Lower leg skin (tissue), 4 donors: Measurements from ENCODE around the gene PDE1C. TPM values are rescaled to one million over a fixed set of nuclear protein-coding genes. Genes with fewer than 3 reads are reported as not detected.
"Not testable (repeated sequence)": the region's sequence is repeated elsewhere in the genome, so short reads cannot be mapped to it uniquely, and the experiment has no call there.

ENCODE experiments used
- DNase-seq, 2 donors: peaks; one replicate each; pipeline ENCODE4 v3.0.0-alpha.2; 2019; ENCODE audit warnings: low spot score in 2 of 2
- H3K4me3 ChIP-seq: fragments of 200-600 bp; sonication (generic); 2 replicates; pipeline ENCODE4 v1.5.1; 2017; ENCODE audit warnings: mild to moderate bottlenecking, low read depth; ENCODE audit not compliant: poor library complexity, severe bottlenecking
- POLR2A ChIP-seq, 2 donors: fragments of 450-650 bp; IDR thresholded peaks; one replicate each; pipeline ENCODE4 v1.6.1; 2016 to 2017; ENCODE audit warnings: antibody characterized with exemption in 2 of 2, mild to moderate bottlenecking in 1 of 2, moderate library complexity in 1 of 2
- WGBS, 2 donors: methylation state at CpG; one replicate each; pipeline ENCODE4 v1.1.5; 2018; 5-methylcytosine and 5-hydroxymethylcytosine counted together
- intact Hi-C: fragments of 100-400 bp; cut with DNase I; formaldehyde crosslinking; loops from one replicate; pipeline ENCODE4 v1.15.0; 2023; ENCODE audit warnings: low total_unique reads
- total RNA-seq, 4 donors: library from RNA; depleted of rRNA; stranded (reverse); fragments of >200 nt; gene quantifications; one replicate each; pipeline ENCODE4 v1.1.0, GENCODE V29; 2016
- TF ChIP-seq, protein P1 (sequence below), 3 donors: fragments of 450-650 bp; IDR thresholded peaks; one replicate each; pipeline ENCODE4 v1.5.1; 2016; ENCODE audit warnings: antibody characterized with exemption in 3 of 3, mild to moderate bottlenecking in 3 of 3, moderate library complexity in 2 of 3

The PDE1C gene
- total RNA-seq, 4 donors from 2014 or later, result 0.53 to 3.5 (median 3.0) TPM

DNA sequence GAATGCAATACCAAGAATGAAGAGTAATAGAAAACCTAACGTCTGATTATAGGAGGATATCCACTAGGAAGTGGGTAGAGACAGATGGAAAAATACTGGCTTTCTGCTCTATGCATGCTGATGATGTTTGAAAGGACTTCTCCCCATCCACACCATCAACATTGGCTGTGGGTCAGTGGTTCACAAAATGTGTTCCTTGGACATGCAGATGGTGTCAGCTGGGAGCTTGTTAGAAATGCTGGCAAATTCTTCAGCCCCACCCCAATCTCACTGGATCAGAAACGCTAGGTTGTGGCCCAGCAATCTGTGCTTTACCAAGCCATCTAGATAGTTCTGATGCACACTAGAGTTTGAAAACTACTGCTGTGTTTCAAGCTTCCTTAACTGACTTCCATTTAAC lies 219.1 kb downstream of the PDE1C start:
- TF ChIP-seq, protein P1, sequence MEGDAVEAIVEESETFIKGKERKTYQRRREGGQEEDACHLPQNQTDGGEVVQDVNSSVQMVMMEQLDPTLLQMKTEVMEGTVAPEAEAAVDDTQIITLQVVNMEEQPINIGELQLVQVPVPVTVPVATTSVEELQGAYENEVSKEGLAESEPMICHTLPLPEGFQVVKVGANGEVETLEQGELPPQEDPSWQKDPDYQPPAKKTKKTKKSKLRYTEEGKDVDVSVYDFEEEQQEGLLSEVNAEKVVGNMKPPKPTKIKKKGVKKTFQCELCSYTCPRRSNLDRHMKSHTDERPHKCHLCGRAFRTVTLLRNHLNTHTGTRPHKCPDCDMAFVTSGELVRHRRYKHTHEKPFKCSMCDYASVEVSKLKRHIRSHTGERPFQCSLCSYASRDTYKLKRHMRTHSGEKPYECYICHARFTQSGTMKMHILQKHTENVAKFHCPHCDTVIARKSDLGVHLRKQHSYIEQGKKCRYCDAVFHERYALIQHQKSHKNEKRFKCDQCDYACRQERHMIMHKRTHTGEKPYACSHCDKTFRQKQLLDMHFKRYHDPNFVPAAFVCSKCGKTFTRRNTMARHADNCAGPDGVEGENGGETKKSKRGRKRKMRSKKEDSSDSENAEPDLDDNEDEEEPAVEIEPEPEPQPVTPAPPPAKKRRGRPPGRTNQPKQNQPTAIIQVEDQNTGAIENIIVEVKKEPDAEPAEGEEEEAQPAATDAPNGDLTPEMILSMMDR (IDR thresholded peaks at IDR 0.05), result no peak
- no peak for TF ChIP-seq POLR2A (IDR thresholded peaks at IDR 0.05)
- no peak for DNase-seq
- H3K4me3 ChIP-seq, result no peak overlapping the region
- intact Hi-C loops, result no loop called here
- WGBS, 2 donors, result 64 to 74% methylated on average over 2 of the region's 2 CpGs

DNA sequence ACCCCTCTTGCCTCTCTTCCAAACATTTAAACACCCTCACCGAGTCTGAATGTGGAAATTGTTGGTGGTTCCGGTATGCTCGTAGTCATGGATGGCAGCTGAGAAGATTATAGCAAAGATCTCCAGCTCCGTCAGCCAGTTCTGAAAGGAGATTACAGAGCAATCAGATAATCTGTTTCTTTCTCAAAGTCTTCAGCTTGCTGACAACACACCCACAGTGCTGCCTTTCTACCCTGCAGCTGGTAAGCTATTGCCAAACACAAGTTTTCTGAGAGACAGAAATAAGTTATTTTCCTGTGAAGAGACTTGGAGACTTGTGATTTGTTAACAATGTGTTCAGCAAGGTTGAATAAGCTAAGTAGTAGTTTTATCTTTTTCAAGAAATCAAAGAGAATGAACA lies 219.6 kb downstream of the PDE1C start:
- no peak overlapping the region for H3K4me3 ChIP-seq
- intact Hi-C loops, result no loop called here
- no peak for TF ChIP-seq POLR2A (IDR thresholded peaks at IDR 0.05)
- TF ChIP-seq, protein P1 (IDR thresholded peaks at IDR 0.05), result no peak
- WGBS, 2 donors, result 83 to 90% methylated on average over 4 of the region's 4 CpGs
- no peak for DNase-seq

DNA sequence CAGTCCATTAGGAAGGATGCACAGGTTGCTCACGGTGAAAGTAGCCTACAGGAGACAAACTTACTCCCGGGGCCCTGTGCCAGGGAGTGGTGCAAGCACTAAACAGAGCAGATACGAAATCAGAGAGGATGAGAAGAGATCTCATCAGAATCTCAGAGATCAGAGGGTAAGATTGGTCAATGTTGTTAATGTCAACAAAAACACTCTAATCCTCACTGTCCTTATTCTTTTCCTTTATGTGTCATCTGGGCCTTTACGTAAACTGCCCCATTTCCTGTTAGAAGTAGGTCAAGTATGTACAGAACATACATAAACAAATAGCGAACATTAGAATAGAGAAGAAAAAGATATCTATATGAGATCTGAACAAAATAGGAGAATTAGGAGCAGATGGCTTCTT lies 220.1 kb downstream of the PDE1C start:
- no peak for DNase-seq
- WGBS, 2 donors, result 81 to 88% methylated on average over 5 of the region's 5 CpGs
- intact Hi-C loops, result no loop called here
- TF ChIP-seq POLR2A (IDR thresholded peaks at IDR 0.05), result no peak
- TF ChIP-seq, protein P1 (IDR thresholded peaks at IDR 0.05), result no peak
- no peak overlapping the region for H3K4me3 ChIP-seq

DNA sequence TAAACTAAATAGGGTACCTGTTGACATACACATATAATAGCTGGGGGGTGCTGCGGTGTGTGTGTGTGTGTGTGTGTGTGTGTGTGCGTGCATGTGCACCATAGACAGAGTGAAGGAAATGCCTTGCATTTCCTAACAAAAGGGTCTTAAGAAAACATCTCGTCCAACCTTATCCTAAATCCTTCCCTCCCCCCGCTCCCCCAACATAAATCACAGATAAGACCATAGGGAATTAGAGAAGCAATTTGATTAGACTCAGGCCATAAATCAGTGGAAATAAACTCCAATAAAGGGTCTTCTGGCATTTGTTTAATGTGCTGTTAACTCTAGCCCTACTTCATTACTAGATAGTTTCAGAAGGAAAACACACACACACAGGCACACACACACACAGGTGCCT lies 234.7 kb downstream of the PDE1C start:
- WGBS, 2 donors, result 61 to 66% methylated on average over 4 of the region's 4 CpGs
- intact Hi-C loops, result no loop called here
- no peak for TF ChIP-seq POLR2A (IDR thresholded peaks at IDR 0.05)
- TF ChIP-seq, protein P1 (IDR thresholded peaks at IDR 0.05), result no peak
- no peak for DNase-seq
- no peak overlapping the region for H3K4me3 ChIP-seq

DNA sequence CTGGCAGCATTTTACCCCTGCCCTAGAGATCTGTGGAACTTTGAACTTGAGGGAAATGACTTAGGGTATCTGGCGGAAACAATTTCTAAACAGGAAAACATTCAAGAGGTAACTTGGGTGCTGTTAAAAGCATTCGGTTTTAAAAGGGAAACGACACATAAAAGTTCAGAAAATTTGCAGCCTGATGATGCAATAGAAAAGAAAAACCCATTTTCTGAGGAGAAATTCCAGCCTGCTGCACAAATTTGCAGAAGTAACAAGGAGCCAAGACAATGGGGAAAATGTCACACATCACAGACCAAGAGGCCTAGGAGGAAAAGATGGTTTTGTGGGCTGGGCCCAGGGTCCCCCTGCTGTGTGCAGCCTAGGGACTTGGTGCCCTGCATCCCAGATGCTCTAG lies 236.6 kb downstream of the PDE1C start:
- H3K4me3 ChIP-seq, DNase-seq, intact Hi-C loops: not testable (repeated sequence)
- WGBS, 2 donors, result 72 to 75% methylated on average over 3 of the region's 3 CpGs

DNA sequence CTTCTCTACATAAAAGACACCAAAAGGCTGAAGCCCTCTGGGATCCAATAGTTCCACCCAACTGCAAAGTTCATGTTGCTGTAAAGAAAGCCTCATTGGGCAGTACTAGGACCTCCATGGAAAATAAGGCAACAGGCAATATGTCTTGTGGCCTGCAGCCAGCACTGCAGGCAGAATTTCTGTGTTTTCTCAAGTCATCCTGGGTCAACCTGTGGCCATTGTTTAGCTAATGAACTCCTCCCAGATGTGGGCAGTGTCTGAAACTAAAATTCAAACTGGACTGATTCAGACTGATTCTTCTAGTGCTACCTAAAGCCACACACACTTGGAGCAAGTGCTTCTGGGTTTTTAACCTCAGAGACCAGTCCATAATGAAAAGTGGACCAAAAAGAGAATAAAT lies 241.7 kb downstream of the PDE1C start:
- intact Hi-C loops, result no loop called here
- no peak for DNase-seq
- TF ChIP-seq, protein P1 (IDR thresholded peaks at IDR 0.05), result no peak
- no peak for TF ChIP-seq POLR2A (IDR thresholded peaks at IDR 0.05)
- no peak overlapping the region for H3K4me3 ChIP-seq
